Caco-2 (cell line): Measurements from ENCODE around the gene KY. TPM values are rescaled to one million over a fixed set of nuclear protein-coding genes. Genes with fewer than 3 reads are reported as not detected.

Source experiments
- BruUV-seq: library from RNA; stranded (reverse); fragments of 400-500 nt; replicated peaks from 2 replicates; lab custom pipeline; 2021; lab: Mats Ljungman, UMichigan
- CTCF ChIA-PET: fragments of 300-600 bp; sonication (Branson Sonifier 250); formaldehyde crosslinking; loops from one replicate; lab custom pipeline; 2022; ENCODE audit warnings: antibody characterized with exemption; lab: Charles Lee
- POLR2A ChIA-PET: fragments of 300-600 bp; sonication (Branson Sonifier 250); formaldehyde crosslinking; loops from one replicate; lab custom pipeline; 2022; ENCODE audit warnings: antibody characterized with exemption; lab: Charles Lee
- DNase-seq, 2 experiments: peaks; one replicate each; pipeline versions ENCODE4 v3.0.0 to v3.0.0-alpha.2; 2020 to 2022
- H3K27me3 ChIP-seq: replicated peaks from 2 replicates; pipeline ENCODE4 v1.6.0; 2011; ENCODE audit warnings: low read length; ENCODE audit not compliant: control insufficient read depth, insufficient read depth
- H3K36me3 ChIP-seq: 2 replicates; pipeline ENCODE4 v1.5.1; 2011; ENCODE audit warnings: low read length; ENCODE audit not compliant: control insufficient read depth, insufficient read depth
- H3K4me1 ChIP-seq: fragments of 250-450 bp; sonication (Bioruptor Pico); 2 replicates; pipeline ENCODE4 v1.5.1; 2020; ENCODE audit warnings: mild to moderate bottlenecking
- H3K4me3 ChIP-seq: 2 replicates; pipeline ENCODE4 v1.5.1; 2011; ENCODE audit warnings: low read depth, mild to moderate bottlenecking, control low read depth, low read length
- H3K9me3 ChIP-seq: fragments of 250-450 bp; sonication (Bioruptor Pico); 2 replicates; pipeline ENCODE4 v1.5.1; 2020; ENCODE audit warnings: mild to moderate bottlenecking, moderate library complexity
- H3K27ac Mint-ChIP-seq: one replicate; pipeline ENCODE4 v1.8.0; 2022; ENCODE audit warnings: mixed read lengths; ENCODE audit not compliant: unreplicated experiment
- H3K27me3 Mint-ChIP-seq: one replicate; pipeline ENCODE4 v1.8.0; 2022; ENCODE audit warnings: mixed read lengths; ENCODE audit not compliant: insufficient read depth, unreplicated experiment
- H3K36me3 Mint-ChIP-seq: one replicate; pipeline ENCODE4 v1.8.0; 2022; ENCODE audit warnings: mild to moderate bottlenecking, mixed read lengths; ENCODE audit not compliant: insufficient read depth, unreplicated experiment
- H3K4me1 Mint-ChIP-seq: one replicate; pipeline ENCODE4 v1.8.0; 2022; ENCODE audit warnings: low read depth, mixed read lengths; ENCODE audit not compliant: unreplicated experiment
- H3K4me3 Mint-ChIP-seq: one replicate; pipeline ENCODE4 v1.8.0; 2022; ENCODE audit warnings: mild to moderate bottlenecking, moderate library complexity, mixed read lengths; ENCODE audit not compliant: unreplicated experiment
- H3K9me3 Mint-ChIP-seq: one replicate; pipeline ENCODE4 v1.8.0; 2022; ENCODE audit warnings: mixed read lengths; ENCODE audit not compliant: unreplicated experiment
- intact Hi-C: fragments of 100-400 bp; cut with micrococcal nuclease; formaldehyde crosslinking; loops from one replicate; pipeline ENCODE4 v1.10.0; 2022; ENCODE audit not compliant: unreplicated experiment
- total RNA-seq: library from RNA; stranded (reverse); gene quantifications from 2 replicates; pipeline ENCODE4 v1.2.3, GENCODE V29; 2022
- TF ChIP-seq, protein P1 (sequence below), 2 experiments: fragments of 200-600 bp in 1 of 2; IDR thresholded peaks; 1 replicate in 1 of 2; 2 replicates in 1 of 2; pipeline versions ENCODE4 v1.5.1 to v1.8.0; 2011 to 2022; ENCODE audit warnings: antibody characterized with exemption in 1 of 2, control low read depth in 1 of 2, inconsistent platforms in 1 of 2, low read depth in 1 of 2, low read length in 1 of 2, mild to moderate bottlenecking in 1 of 2, moderate library complexity in 1 of 2; ENCODE audit not compliant: insufficient read depth in 1 of 2, severe bottlenecking in 1 of 2, unreplicated experiment in 1 of 2

Gene KY
- total RNA-seq, 1 experiment from 2014 or later: not detected

DNA sequence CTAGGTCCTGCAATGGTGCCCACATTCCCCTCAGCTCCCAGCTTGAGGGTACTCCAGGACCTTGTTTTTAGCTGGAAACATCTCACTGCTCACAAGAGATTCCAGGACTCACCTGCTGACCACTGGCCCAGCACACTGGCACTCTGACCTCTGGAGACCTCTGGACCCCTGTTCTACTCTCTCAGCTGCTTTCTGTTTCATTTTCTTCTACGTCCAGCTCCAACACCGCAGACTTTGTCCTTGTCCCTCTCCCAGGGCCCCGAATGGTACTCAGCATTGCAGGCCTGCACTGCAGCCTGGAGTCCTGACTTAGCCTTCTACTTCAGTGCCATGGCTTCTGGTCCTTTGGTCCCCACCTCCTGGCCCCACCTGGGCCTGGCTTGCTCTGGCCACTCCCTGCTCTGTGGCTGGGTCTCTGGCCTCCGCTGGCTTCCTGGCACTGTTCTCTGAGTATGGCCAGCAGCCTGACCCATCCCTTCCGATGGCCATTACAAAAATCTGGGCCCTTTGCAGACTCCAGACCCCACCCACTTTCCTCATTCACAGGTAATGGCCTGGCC is 27.9 kb downstream of the KY start:
- Mint-ChIP-seq H3K9me3 (no peaks in the 10 kb centered on the region), H3K27ac (no peak overlapping the region), H3K4me1 (no peaks in the 10 kb centered on the region), H3K4me3 (no peak overlapping the region), H3K36me3 (no peaks in the 10 kb centered on the region), H3K27me3 (no peaks in the 10 kb centered on the region)
- ChIA-PET CTCF (no interaction called here), POLR2A (no interaction called here)
- DNase-seq: no peak
- Histone ChIP-seq H3K27me3 (no peaks in the 10 kb centered on the region; the same call in 1 of the 2 replicates), H3K4me3 (no peak overlapping the region), H3K4me1 (no peaks in the 10 kb centered on the region), H3K36me3 (no peaks in the 10 kb centered on the region), H3K9me3 (no peaks in the 10 kb centered on the region)
- intact Hi-C loops: no loop called here
- no TSS peak for BruUV-seq
- TF ChIP-seq, protein P1, sequence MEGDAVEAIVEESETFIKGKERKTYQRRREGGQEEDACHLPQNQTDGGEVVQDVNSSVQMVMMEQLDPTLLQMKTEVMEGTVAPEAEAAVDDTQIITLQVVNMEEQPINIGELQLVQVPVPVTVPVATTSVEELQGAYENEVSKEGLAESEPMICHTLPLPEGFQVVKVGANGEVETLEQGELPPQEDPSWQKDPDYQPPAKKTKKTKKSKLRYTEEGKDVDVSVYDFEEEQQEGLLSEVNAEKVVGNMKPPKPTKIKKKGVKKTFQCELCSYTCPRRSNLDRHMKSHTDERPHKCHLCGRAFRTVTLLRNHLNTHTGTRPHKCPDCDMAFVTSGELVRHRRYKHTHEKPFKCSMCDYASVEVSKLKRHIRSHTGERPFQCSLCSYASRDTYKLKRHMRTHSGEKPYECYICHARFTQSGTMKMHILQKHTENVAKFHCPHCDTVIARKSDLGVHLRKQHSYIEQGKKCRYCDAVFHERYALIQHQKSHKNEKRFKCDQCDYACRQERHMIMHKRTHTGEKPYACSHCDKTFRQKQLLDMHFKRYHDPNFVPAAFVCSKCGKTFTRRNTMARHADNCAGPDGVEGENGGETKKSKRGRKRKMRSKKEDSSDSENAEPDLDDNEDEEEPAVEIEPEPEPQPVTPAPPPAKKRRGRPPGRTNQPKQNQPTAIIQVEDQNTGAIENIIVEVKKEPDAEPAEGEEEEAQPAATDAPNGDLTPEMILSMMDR (IDR thresholded peaks at IDR 0.05; ENCODE audit: insufficient read depth in 1 of 2, low read depth in 1 of 2, low read length in 1 of 2, severe bottlenecking in 1 of 2, unreplicated experiment in 1 of 2): no peak

DNA sequence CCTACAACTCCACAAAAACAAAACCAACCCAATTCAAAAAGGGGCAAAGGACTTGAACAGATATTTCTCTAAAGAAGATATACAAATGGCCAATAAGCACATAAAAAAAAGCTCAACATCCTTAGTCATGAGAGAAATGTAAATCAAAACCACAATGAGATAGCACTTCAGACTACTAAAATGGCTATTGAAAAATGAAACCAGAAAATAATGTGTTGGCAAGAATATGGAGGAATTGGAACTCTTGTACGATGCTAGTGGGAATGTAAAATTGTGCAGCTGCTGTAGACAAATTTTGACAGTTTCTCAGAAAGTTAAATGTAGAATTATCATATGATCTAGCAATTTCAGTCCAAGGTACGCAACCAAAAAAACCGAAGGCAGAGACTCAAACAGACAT is 29.0 kb downstream of the KY start:
- H3K4me1 Mint-ChIP-seq: no peaks in the 10 kb centered on the region
- H3K36me3 Mint-ChIP-seq: no peaks in the 10 kb centered on the region
- no peak overlapping the region for H3K4me3 Mint-ChIP-seq
- no peak overlapping the region for H3K27ac Mint-ChIP-seq
- CTCF ChIA-PET: no interaction called here
- Histone ChIP-seq H3K4me3 (no peak overlapping the region), H3K27me3 (no peaks in the 10 kb centered on the region), H3K36me3 (no peaks in the 10 kb centered on the region), H3K4me1 (no peaks in the 10 kb centered on the region), H3K9me3 (no peaks in the 10 kb centered on the region)
- BruUV-seq: no TSS peak
- POLR2A ChIA-PET: no interaction called here
- no peaks in the 10 kb centered on the region for H3K27me3 Mint-ChIP-seq
- TF ChIP-seq, protein P1 (IDR thresholded peaks at IDR 0.05; ENCODE audit: insufficient read depth in 1 of 2, low read depth in 1 of 2, low read length in 1 of 2, severe bottlenecking in 1 of 2, unreplicated experiment in 1 of 2): no peak
- no peak for DNase-seq
- intact Hi-C loops: no loop called here
- no peaks in the 10 kb centered on the region for H3K9me3 Mint-ChIP-seq

DNA sequence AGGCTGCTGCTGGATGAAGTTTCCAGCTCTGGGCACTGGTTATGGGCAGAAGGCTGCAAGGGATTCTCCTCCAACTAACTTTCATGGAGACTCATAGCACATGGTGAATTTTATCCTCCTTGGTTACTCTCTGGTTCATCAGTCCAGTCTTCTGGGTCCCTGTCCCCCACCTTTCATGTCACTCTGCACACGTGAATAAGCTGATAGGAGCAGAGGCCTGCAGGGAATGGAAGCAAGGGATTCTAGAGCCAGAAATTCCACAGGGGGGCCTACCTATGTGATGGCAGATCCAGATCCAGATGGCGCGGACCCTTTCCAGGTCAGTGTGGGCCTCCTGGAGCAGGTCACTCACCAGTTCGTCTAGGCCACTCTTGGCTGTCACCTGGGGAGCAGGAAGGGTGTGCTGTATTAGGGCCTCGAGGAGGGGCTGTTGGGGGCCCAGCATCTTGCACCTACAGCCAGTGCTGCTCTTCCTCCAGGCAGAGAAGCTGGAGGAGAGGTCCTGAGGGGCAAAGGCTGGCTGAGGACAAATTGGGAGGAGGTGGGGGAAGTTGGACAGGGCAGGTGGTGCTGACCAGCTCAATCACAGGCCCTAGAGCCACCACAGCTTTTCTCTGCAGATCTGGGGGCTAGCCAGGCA is 30.2 kb downstream of the KY start:
- intact Hi-C loops: no loop called here
- H3K4me1 ChIP-seq: no peaks in the 10 kb centered on the region
- no peaks in the 10 kb centered on the region for H3K36me3 Mint-ChIP-seq
- no peak overlapping the region for H3K4me3 ChIP-seq
- no peaks in the 10 kb centered on the region for H3K4me1 Mint-ChIP-seq
- CTCF ChIA-PET: no interaction called here
- H3K9me3 ChIP-seq: no peaks in the 10 kb centered on the region
- no peaks in the 10 kb centered on the region for H3K27me3 ChIP-seq
- BruUV-seq: no TSS peak
- DNase-seq: no peak
- no peaks in the 10 kb centered on the region for H3K9me3 Mint-ChIP-seq
- no peaks in the 10 kb centered on the region for H3K36me3 ChIP-seq
- TF ChIP-seq, protein P1 (IDR thresholded peaks at IDR 0.05; ENCODE audit: insufficient read depth in 1 of 2, low read depth in 1 of 2, low read length in 1 of 2, severe bottlenecking in 1 of 2, unreplicated experiment in 1 of 2): no peak
- H3K27ac Mint-ChIP-seq: no peak overlapping the region
- POLR2A ChIA-PET: no interaction called here
- peaks cover 3% of the 10 kb centered on the region for H3K27me3 Mint-ChIP-seq
- H3K4me3 Mint-ChIP-seq: no peak overlapping the region
